D721Med (cell line): ENCODE data around the gene SCAP.
"Not testable (repeated sequence)": the region's sequence is repeated elsewhere in the genome, so short reads cannot be mapped to it uniquely, and the experiment has no call there.

Source experiments
- DNase-seq: peaks from one replicate; pipeline ENCODE4 v3.0.0; 2011; ENCODE audit warnings: low spot score; ENCODE audit not compliant: insufficient read length
- FAIRE-seq: peaks from 2 replicates; lab custom pipeline; 2011; peaks lifted over from hg19 to GRCh38; lab: Jason Lieb, UNC
- CTCF ChIP-seq: IDR thresholded peaks from 2 replicates; pipeline ENCODE4 v1.5.1; 2012; ENCODE audit warnings: mild to moderate bottlenecking, control low read depth; ENCODE audit not compliant: insufficient read depth; ENCODE audit errors: missing control alignments

The SCAP gene

GRCh38 chr3:47515100-47515499, 39.4 kb upstream of the SCAP start:
- FAIRE-seq (no peak), DNase-seq (no peak)
- no peak for TF ChIP-seq CTCF

GRCh38 chr3:47513125-47513929, 37.6 kb upstream of the SCAP start, which contains the start of gene ELP6:
Gene ELP6 (minus strand): TSS chr3:47513712. CDS start chr3:47513590, 122 bp downstream.
- peak; percentile 46 for TF ChIP-seq CTCF
- no peak for FAIRE-seq
- peak; percentile 66 for DNase-seq

GRCh38 chr3:47512416-47513124, 36.8 kb upstream of the SCAP start:
- no peak for DNase-seq
- no peak for TF ChIP-seq CTCF
- no peak for FAIRE-seq

- not testable (repeated sequence) for DNase-seq, FAIRE-seq
Observed at GRCh38 chr3:47505267-47505666, 29.5 kb upstream of the SCAP start.

GRCh38 chr3:47504113-47504512, 28.4 kb upstream of the SCAP start:
- FAIRE-seq (no peak), DNase-seq (no peak)
- TF ChIP-seq CTCF, result no peak

- FAIRE-seq, result no peak
- DNase-seq, result no peak
- no peak for TF ChIP-seq CTCF
Observed at GRCh38 chr3:47503033-47503432, 27.3 kb upstream of the SCAP start.

- no peak for FAIRE-seq
- no peak for DNase-seq
- TF ChIP-seq CTCF, result no peak
Observed at GRCh38 chr3:47496892-47497291, 21.2 kb upstream of the SCAP start.
